Osteocyte (in vitro differentiated cells): ENCODE data around the gene GPD1L. TPM values are rescaled to one million over a fixed set of nuclear protein-coding genes. Genes with fewer than 3 reads are reported as not detected.

Source experiments
- DNase-seq: peaks from one replicate; pipeline ENCODE4 v3.0.0; 2021; ENCODE audit warnings: mixed read lengths; ENCODE audit not compliant: unreplicated experiment; ENCODE audit errors: extremely low spot score
- H3K27ac Mint-ChIP-seq: one replicate; pipeline ENCODE4 v1.8.0; 2021; ENCODE audit warnings: mild to moderate bottlenecking, mixed read lengths; ENCODE audit not compliant: unreplicated experiment
- H3K27me3 Mint-ChIP-seq: one replicate; pipeline ENCODE4 v1.8.0; 2021; ENCODE audit warnings: mixed read lengths; ENCODE audit not compliant: unreplicated experiment
- H3K36me3 Mint-ChIP-seq: one replicate; pipeline ENCODE4 v1.8.0; 2021; ENCODE audit warnings: mixed read lengths; ENCODE audit not compliant: unreplicated experiment
- H3K4me1 Mint-ChIP-seq: one replicate; pipeline ENCODE4 v1.8.0; 2021; ENCODE audit warnings: mixed read lengths; ENCODE audit not compliant: unreplicated experiment
- H3K4me3 Mint-ChIP-seq: one replicate; pipeline ENCODE4 v1.8.0; 2021; ENCODE audit warnings: mild to moderate bottlenecking, moderate library complexity, mixed read lengths; ENCODE audit not compliant: unreplicated experiment
- H3K9me3 Mint-ChIP-seq: one replicate; pipeline ENCODE4 v1.8.0; 2021; ENCODE audit warnings: mixed read lengths; ENCODE audit not compliant: unreplicated experiment
- total RNA-seq: library from RNA; stranded (reverse); gene quantifications from 2 replicates; pipeline ENCODE4 v1.2.1, GENCODE V29; 2021
- TF ChIP-seq, protein P1 (sequence below): fragments of 200-600 bp; sonication (generic); IDR thresholded peaks from 2 replicates; pipeline ENCODE4 v1.5.0; 2021; ENCODE audit warnings: antibody characterized with exemption, mild to moderate bottlenecking, moderate library complexity

Gene GPD1L
- total RNA-seq, 1 donor from 2014 or later: 9.1 TPM

- no peaks in the 10 kb centered on the region for H3K36me3 Mint-ChIP-seq
- H3K27ac Mint-ChIP-seq: no peak overlapping the region
- TF ChIP-seq, protein P1, sequence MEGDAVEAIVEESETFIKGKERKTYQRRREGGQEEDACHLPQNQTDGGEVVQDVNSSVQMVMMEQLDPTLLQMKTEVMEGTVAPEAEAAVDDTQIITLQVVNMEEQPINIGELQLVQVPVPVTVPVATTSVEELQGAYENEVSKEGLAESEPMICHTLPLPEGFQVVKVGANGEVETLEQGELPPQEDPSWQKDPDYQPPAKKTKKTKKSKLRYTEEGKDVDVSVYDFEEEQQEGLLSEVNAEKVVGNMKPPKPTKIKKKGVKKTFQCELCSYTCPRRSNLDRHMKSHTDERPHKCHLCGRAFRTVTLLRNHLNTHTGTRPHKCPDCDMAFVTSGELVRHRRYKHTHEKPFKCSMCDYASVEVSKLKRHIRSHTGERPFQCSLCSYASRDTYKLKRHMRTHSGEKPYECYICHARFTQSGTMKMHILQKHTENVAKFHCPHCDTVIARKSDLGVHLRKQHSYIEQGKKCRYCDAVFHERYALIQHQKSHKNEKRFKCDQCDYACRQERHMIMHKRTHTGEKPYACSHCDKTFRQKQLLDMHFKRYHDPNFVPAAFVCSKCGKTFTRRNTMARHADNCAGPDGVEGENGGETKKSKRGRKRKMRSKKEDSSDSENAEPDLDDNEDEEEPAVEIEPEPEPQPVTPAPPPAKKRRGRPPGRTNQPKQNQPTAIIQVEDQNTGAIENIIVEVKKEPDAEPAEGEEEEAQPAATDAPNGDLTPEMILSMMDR: no peak
- DNase-seq: no peak
- peaks cover 9% of the 10 kb centered on the region for H3K4me1 Mint-ChIP-seq
- no peaks in the 10 kb centered on the region for H3K27me3 Mint-ChIP-seq
- H3K4me3 Mint-ChIP-seq: no peak overlapping the region
- H3K9me3 Mint-ChIP-seq: no peaks in the 10 kb centered on the region
These were observed 11.8 kb downstream of the GPD1L start for GRCh38 chr3:32118215-32118614.

- TF ChIP-seq, protein P1: no peak
- no peak for DNase-seq
- Mint-ChIP-seq H3K27me3 (no peaks in the 10 kb centered on the region), H3K4me3 (no peak overlapping the region), H3K36me3 (no peaks in the 10 kb centered on the region), H3K9me3 (no peaks in the 10 kb centered on the region), H3K4me1 (peaks cover 9% of the 10 kb centered on the region), H3K27ac (no peak overlapping the region)
These were observed 14.1 kb downstream of the GPD1L start for GRCh38 chr3:32120471-32120870.

DNA sequence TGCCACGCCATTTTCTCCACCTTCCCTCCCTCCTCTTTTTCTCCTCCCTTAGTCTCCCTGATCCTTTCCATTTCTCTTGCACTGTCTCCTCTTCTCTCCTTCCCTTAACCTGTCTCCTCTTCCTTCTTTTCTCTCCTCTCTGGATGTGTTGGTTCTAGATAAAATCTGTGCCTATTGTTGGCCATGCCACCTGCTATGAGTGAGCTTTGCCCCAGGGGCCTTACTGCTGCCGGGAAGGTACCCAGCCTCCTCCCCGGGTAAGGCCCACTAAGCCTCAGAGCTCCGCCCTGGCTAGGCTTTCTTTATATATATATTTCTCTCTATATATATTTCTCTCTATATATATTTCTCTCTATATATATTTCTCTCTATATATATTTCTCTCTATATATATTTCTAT lies 14.7 kb downstream of the GPD1L start:
- Mint-ChIP-seq H3K4me1 (peaks cover 9% of the 10 kb centered on the region), H3K36me3 (no peaks in the 10 kb centered on the region), H3K27me3 (no peaks in the 10 kb centered on the region), H3K4me3 (no peak overlapping the region), H3K27ac (no peak overlapping the region), H3K9me3 (no peaks in the 10 kb centered on the region)
- TF ChIP-seq, protein P1: no peak
- DNase-seq: no peak

DNA sequence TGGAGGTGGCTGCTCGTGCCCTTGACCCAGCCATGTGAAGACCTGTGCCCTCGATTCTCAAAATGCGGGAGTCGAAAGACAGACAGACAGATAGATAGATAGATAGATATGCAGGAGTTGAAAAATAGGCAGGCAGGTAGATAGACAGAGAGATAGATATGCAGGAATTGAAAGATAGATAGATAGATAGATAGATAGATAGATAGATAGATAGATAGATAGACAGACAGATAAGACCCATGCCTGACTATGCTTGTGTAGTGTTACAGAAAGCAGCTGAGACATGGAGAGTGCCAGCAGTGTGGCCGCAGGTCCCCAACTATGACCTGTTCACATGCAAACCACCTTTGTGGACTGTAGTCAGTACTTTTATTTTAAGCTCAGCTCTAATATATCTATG lies 17.2 kb downstream of the GPD1L start:
- DNase-seq: no peak
- Mint-ChIP-seq H3K4me1 (peaks cover 20% of the 10 kb centered on the region), H3K36me3 (no peaks in the 10 kb centered on the region), H3K27ac (no peak overlapping the region), H3K9me3 (no peaks in the 10 kb centered on the region), H3K27me3 (no peaks in the 10 kb centered on the region), H3K4me3 (no peak overlapping the region)
- TF ChIP-seq, protein P1: no peak

GRCh38 chr3:32125012-32125411 lies 18.6 kb downstream of the GPD1L start:
- no peak for DNase-seq

More at GRCh38 chr3:32125012-32125411, 18.6 kb downstream of the GPD1L start:
- Mint-ChIP-seq H3K4me1 (peaks cover 18% of the 10 kb centered on the region), H3K9me3 (no peaks in the 10 kb centered on the region), H3K27me3 (no peaks in the 10 kb centered on the region), H3K4me3 (no peak overlapping the region), H3K36me3 (no peaks in the 10 kb centered on the region), H3K27ac (no peak overlapping the region)
- TF ChIP-seq, protein P1: no peak
